ENCODE data around the gene TRIM14.

DNA sequence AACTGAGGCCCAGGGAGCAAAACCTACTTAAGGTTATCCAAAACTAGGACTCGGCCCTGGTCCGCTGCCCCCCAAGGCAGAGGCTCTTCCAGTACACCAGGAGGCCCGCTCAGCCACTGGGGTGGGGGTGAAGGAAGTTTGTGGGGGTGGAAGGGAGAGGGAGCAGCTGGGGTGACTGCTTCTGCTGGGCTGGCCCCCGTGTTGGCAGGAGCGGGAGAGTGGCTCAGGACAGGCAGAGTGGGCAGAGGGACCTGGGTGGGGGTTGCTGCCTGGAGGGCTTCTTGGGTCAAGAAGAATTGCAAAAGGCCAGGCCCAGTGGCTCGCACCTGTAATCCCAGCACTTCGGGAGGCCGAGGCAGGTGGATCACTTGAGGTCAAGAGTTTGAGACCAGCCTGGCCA, 8.2 kb upstream of the TRIM14 start:
- TF ChIP-seq, protein P1, sequence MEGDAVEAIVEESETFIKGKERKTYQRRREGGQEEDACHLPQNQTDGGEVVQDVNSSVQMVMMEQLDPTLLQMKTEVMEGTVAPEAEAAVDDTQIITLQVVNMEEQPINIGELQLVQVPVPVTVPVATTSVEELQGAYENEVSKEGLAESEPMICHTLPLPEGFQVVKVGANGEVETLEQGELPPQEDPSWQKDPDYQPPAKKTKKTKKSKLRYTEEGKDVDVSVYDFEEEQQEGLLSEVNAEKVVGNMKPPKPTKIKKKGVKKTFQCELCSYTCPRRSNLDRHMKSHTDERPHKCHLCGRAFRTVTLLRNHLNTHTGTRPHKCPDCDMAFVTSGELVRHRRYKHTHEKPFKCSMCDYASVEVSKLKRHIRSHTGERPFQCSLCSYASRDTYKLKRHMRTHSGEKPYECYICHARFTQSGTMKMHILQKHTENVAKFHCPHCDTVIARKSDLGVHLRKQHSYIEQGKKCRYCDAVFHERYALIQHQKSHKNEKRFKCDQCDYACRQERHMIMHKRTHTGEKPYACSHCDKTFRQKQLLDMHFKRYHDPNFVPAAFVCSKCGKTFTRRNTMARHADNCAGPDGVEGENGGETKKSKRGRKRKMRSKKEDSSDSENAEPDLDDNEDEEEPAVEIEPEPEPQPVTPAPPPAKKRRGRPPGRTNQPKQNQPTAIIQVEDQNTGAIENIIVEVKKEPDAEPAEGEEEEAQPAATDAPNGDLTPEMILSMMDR (IDR thresholded peaks at IDR 0.05), result no peak
- no peak for TF ChIP-seq POLR2A (IDR thresholded peaks at IDR 0.05)

Data from lower leg skin (tissue), 3 donors.